Esophagus squamous epithelium (tissue), 5 donors: ENCODE data around the gene ZNF653. TPM values are rescaled to one million over a fixed set of nuclear protein-coding genes. Genes with fewer than 3 reads are reported as not detected.

Source experiments
- DNase-seq: peaks from one replicate; lab custom pipeline; 2025; lab: John Stamatoyannopoulos, UW
- H3K27ac ChIP-seq, 4 donors: fragments of 200-600 bp; sonication (generic); one replicate each; pipeline ENCODE4 v1.5.1; 2016 to 2019; ENCODE audit warnings: mild to moderate bottlenecking in 1 of 4
- H3K27me3 ChIP-seq, 4 donors: fragments of 200-600 bp; sonication (generic); 1 replicate in 3 of 4; 2 replicates in 1 of 4; pipeline versions ENCODE4 v1.5.1 to v1.6.0; 2017 to 2021; ENCODE audit warnings: antibody characterized with exemption in 1 of 4
- H3K36me3 ChIP-seq, 3 donors: fragments of 200-600 bp; sonication (generic); one replicate each; pipeline ENCODE4 v1.5.1; 2016 to 2019
- H3K4me1 ChIP-seq, 3 donors: fragments of 200-600 bp; sonication (generic); one replicate each; pipeline ENCODE4 v1.5.1; 2017 to 2019
- H3K4me3 ChIP-seq, 4 donors: fragments of 200-600 bp; sonication (generic); 1 replicate in 3 of 4; 2 replicates in 1 of 4; pipeline ENCODE4 v1.5.1; 2016 to 2019; ENCODE audit warnings: mild to moderate bottlenecking in 2 of 4, moderate library complexity in 1 of 4
- H3K9me3 ChIP-seq, 3 donors: fragments of 200-600 bp; sonication (generic); one replicate each; pipeline ENCODE4 v1.5.1; 2016 to 2019
- CTCF ChIP-seq, 6 experiments: fragments of 450-650 bp in 4 of 6; fragments of 200-600 bp in 2 of 6; sonication (generic) in 2 of 6; IDR thresholded peaks; one replicate each; pipeline ENCODE4 v1.5.1; 2016 to 2019; ENCODE audit warnings: antibody characterized with exemption in 6 of 6, mild to moderate bottlenecking in 4 of 6, moderate library complexity in 4 of 6
- POLR2A ChIP-seq, 4 donors: fragments of 450-650 bp; IDR thresholded peaks; one replicate each; pipeline ENCODE4 v1.6.1; 2017; ENCODE audit warnings: antibody characterized with exemption in 4 of 4, mild to moderate bottlenecking in 4 of 4, moderate library complexity in 3 of 4
- WGBS, 2 donors: methylation state at CpG; one replicate each; pipeline ENCODE4 v1.1.5; 2018; 5-methylcytosine and 5-hydroxymethylcytosine counted together
- intact Hi-C: fragments of 100-400 bp; cut with DNase I; formaldehyde crosslinking; loops from one replicate; pipeline ENCODE4 v1.15.0; 2022
- total RNA-seq, 4 donors: library from RNA; depleted of rRNA; stranded (reverse); fragments of >200 nt; gene quantifications; one replicate each; pipeline ENCODE4 v1.1.0, GENCODE V29; 2016
- donor health status: DM: yes; HTN: yes; CAD: no.

ZNF653 gene
- total RNA-seq, 4 donors from 2014 or later: 3.6 to 10.2 (median 5.0) TPM

- H3K27ac ChIP-seq: peak overlapping the region in 3 of 4 donors; percentile 86 to 92 (median 89)
- peaks cover 0 to 27% (median 2%) of the 10 kb centered on the region in 4 donors for H3K27me3 ChIP-seq
- no peaks in the 10 kb centered on the region for H3K9me3 ChIP-seq
- peak overlapping the region in 3 of 4 donors; percentile 45 to 62 (median 48) for H3K4me3 ChIP-seq
- no peak for TF ChIP-seq POLR2A (IDR thresholded peaks at IDR 0.05)
- TF ChIP-seq CTCF (IDR thresholded peaks at IDR 0.05): no peak
- H3K4me1 ChIP-seq: peaks cover 5 to 23% (median 7%) of the 10 kb centered on the region in 3 donors
- H3K36me3 ChIP-seq: no peaks in the 10 kb centered on the region
- 42 to 68% methylated on average over 3 of the region's 3 CpGs for WGBS, 2 donors
- DNase-seq: no peak
- intact Hi-C loops: no loop called here
Observed at GRCh38 chr19:11541238-11541637, 35.6 kb upstream of the ZNF653 start.

GRCh38 chr19:11540645-11541044 is 35.0 kb upstream of the ZNF653 start:
- intact Hi-C loops: no loop called here
- TF ChIP-seq POLR2A (IDR thresholded peaks at IDR 0.05): no peak
- no peak for TF ChIP-seq CTCF (IDR thresholded peaks at IDR 0.05)
- H3K27ac ChIP-seq: peak overlapping the region; percentile 72 to 92 (median 88)
- WGBS, 2 donors: 63 to 82% methylated on average over 2 of the region's 5 CpGs
- H3K36me3 ChIP-seq: no peaks in the 10 kb centered on the region
- H3K4me1 ChIP-seq: peaks cover 5 to 29% (median 13%) of the 10 kb centered on the region in 3 donors
- peak overlapping the region in 3 of 4 donors; percentile 45 to 62 (median 48) for H3K4me3 ChIP-seq
- H3K27me3 ChIP-seq: peaks cover 0 to 27% (median 2%) of the 10 kb centered on the region in 4 donors
- no peaks in the 10 kb centered on the region for H3K9me3 ChIP-seq
- DNase-seq: no peak

- H3K9me3 ChIP-seq: no peaks in the 10 kb centered on the region
- no peak for TF ChIP-seq POLR2A (IDR thresholded peaks at IDR 0.05)
- no peak for TF ChIP-seq CTCF (IDR thresholded peaks at IDR 0.05)
- no peaks in the 10 kb centered on the region for H3K36me3 ChIP-seq
- H3K27ac ChIP-seq: peak overlapping the region; percentile 72 to 92 (median 88)
- WGBS, 2 donors: 22 to 45% methylated on average over 6 to 13 of the region's 36 CpGs
- H3K4me1 ChIP-seq: peaks cover 5 to 39% (median 18%) of the 10 kb centered on the region in 3 donors
- no peak for DNase-seq
- H3K27me3 ChIP-seq: peaks cover 0 to 27% (median 2%) of the 10 kb centered on the region in 4 donors
- H3K4me3 ChIP-seq: peak overlapping the region; percentile 21 to 62 (median 46)
- intact Hi-C loops: no loop called here
Observed at GRCh38 chr19:11539495-11540365, 34.1 kb upstream of the ZNF653 start.

- Histone ChIP-seq H3K4me3 (peak within 1 kb of the TSS; percentile 21 to 62 (median 46)), H3K27ac (peak within 1 kb of the TSS; percentile 72 to 92 (median 88)), H3K36me3 (no peaks in the 10 kb centered on the region), H3K4me1 (peaks cover 5 to 39% (median 18%) of the 10 kb centered on the region in 3 donors), H3K27me3 (peaks cover 0 to 27% (median 2%) of the 10 kb centered on the region in 4 donors), H3K9me3 (no peaks in the 10 kb centered on the region)
- DNase-seq: no peak
- TF ChIP-seq POLR2A (IDR thresholded peaks at IDR 0.05) (peak in 2 of 4 donors; percentile 63 to 88), CTCF (IDR thresholded peaks at IDR 0.05) (no peak)
- 19 to 50% methylated on average over 6 to 8 of the region's 21 CpGs for WGBS, 2 donors
- intact Hi-C loops: no loop called here
Observed at GRCh38 chr19:11538232-11539036, 32.8 kb upstream of the ZNF653 start, which contains the start of gene CNN1. Gene CNN1 (plus strand): TSS chr19:11538851. CDS start chr19:11538928, 77 bp downstream.
